ENCODE measurements around the gene VIPR2.
"Not testable (repeated sequence)": the region's sequence is repeated elsewhere in the genome, so short reads cannot be mapped to it uniquely, and the experiment has no call there.

The VIPR2 gene

GRCh38 chr7:159125104-159125954 lies 19.3 kb downstream of the VIPR2 start:
- DNase-seq: peak; percentile 9
- no peak overlapping the region for H3K4me3 Mint-ChIP-seq
- H3K9me3 Mint-ChIP-seq: peaks cover 6% of the 10 kb centered on the region
- H3K4me1 Mint-ChIP-seq (ENCODE audit: low read depth): no peaks in the 10 kb centered on the region
- H3K27ac Mint-ChIP-seq: no peak overlapping the region
- peaks cover 24% of the 10 kb centered on the region for H3K27me3 Mint-ChIP-seq
- H3K36me3 Mint-ChIP-seq (ENCODE audit: low read depth): no peaks in the 10 kb centered on the region

GRCh38 chr7:159123793-159124192 lies 20.9 kb downstream of the VIPR2 start:
- H3K4me1 Mint-ChIP-seq (ENCODE audit: low read depth); H3K27ac Mint-ChIP-seq; H3K36me3 Mint-ChIP-seq (ENCODE audit: low read depth); H3K9me3 Mint-ChIP-seq; H3K4me3 Mint-ChIP-seq; DNase-seq: not testable (repeated sequence)
- peaks cover 23% of the 10 kb centered on the region for H3K27me3 Mint-ChIP-seq

- not testable (repeated sequence) for H3K4me1 Mint-ChIP-seq (ENCODE audit: low read depth); H3K4me3 Mint-ChIP-seq; DNase-seq; H3K27ac Mint-ChIP-seq; H3K9me3 Mint-ChIP-seq; H3K36me3 Mint-ChIP-seq (ENCODE audit: low read depth)
- peaks cover 19% of the 10 kb centered on the region for H3K27me3 Mint-ChIP-seq
Measured at GRCh38 chr7:159123294-159123693, 21.4 kb downstream of the VIPR2 start.

- Mint-ChIP-seq H3K27me3 (peaks cover 20% of the 10 kb centered on the region), H3K4me3 (no peak overlapping the region), H3K27ac (no peak overlapping the region), H3K9me3 (peaks cover 6% of the 10 kb centered on the region), H3K36me3 (ENCODE audit: low read depth) (no peaks in the 10 kb centered on the region), H3K4me1 (ENCODE audit: low read depth) (peaks cover 2% of the 10 kb centered on the region)
- DNase-seq: peak; percentile 14
Measured at GRCh38 chr7:159122276-159122675, 22.4 kb downstream of the VIPR2 start.

GRCh38 chr7:159121476-159121875 lies 23.2 kb downstream of the VIPR2 start:
- H3K36me3 Mint-ChIP-seq (ENCODE audit: low read depth): no peaks in the 10 kb centered on the region
- no peak for DNase-seq
- no peak overlapping the region for H3K27ac Mint-ChIP-seq
- H3K4me3 Mint-ChIP-seq: no peak overlapping the region
- H3K27me3 Mint-ChIP-seq: peaks cover 23% of the 10 kb centered on the region
- H3K9me3 Mint-ChIP-seq: peaks cover 6% of the 10 kb centered on the region
- H3K4me1 Mint-ChIP-seq (ENCODE audit: low read depth): peaks cover 2% of the 10 kb centered on the region

GRCh38 chr7:159121068-159121467 lies 23.6 kb downstream of the VIPR2 start:
- H3K4me1 Mint-ChIP-seq (ENCODE audit: low read depth): peaks cover 2% of the 10 kb centered on the region
- H3K27ac Mint-ChIP-seq: no peak overlapping the region
- peaks cover 6% of the 10 kb centered on the region for H3K9me3 Mint-ChIP-seq
- peaks cover 19% of the 10 kb centered on the region for H3K27me3 Mint-ChIP-seq
- H3K4me3 Mint-ChIP-seq: no peak overlapping the region
- no peaks in the 10 kb centered on the region for H3K36me3 Mint-ChIP-seq (ENCODE audit: low read depth)
- peak; percentile 5 for DNase-seq

GRCh38 chr7:159120540-159120919 lies 24.1 kb downstream of the VIPR2 start:
- Mint-ChIP-seq H3K9me3 (peaks cover 6% of the 10 kb centered on the region), H3K36me3 (ENCODE audit: low read depth) (no peaks in the 10 kb centered on the region), H3K4me1 (ENCODE audit: low read depth) (peaks cover 2% of the 10 kb centered on the region), H3K27ac (no peak overlapping the region), H3K27me3 (peaks cover 18% of the 10 kb centered on the region), H3K4me3 (no peak overlapping the region)
- no peak for DNase-seq

- no peak overlapping the region for H3K4me3 Mint-ChIP-seq
- peaks cover 6% of the 10 kb centered on the region for H3K9me3 Mint-ChIP-seq
- H3K36me3 Mint-ChIP-seq (ENCODE audit: low read depth): no peaks in the 10 kb centered on the region
- no peak for DNase-seq
- peaks cover 19% of the 10 kb centered on the region for H3K27me3 Mint-ChIP-seq
- H3K27ac Mint-ChIP-seq: no peak overlapping the region
- H3K4me1 Mint-ChIP-seq (ENCODE audit: low read depth): peaks cover 2% of the 10 kb centered on the region
Measured at GRCh38 chr7:159119851-159120539, 24.7 kb downstream of the VIPR2 start.

GRCh38 chr7:159119026-159119741 lies 25.5 kb downstream of the VIPR2 start:
- Mint-ChIP-seq H3K27me3 (peaks cover 19% of the 10 kb centered on the region), H3K4me3 (no peak overlapping the region), H3K36me3 (ENCODE audit: low read depth) (no peaks in the 10 kb centered on the region), H3K9me3 (peaks cover 6% of the 10 kb centered on the region), H3K4me1 (ENCODE audit: low read depth) (peaks cover 2% of the 10 kb centered on the region), H3K27ac (no peak overlapping the region)
- no peak for DNase-seq

- Mint-ChIP-seq H3K27me3 (peaks cover 19% of the 10 kb centered on the region), H3K4me1 (ENCODE audit: low read depth) (peaks cover 2% of the 10 kb centered on the region), H3K27ac (no peak overlapping the region), H3K9me3 (peaks cover 5% of the 10 kb centered on the region), H3K4me3 (no peak overlapping the region), H3K36me3 (ENCODE audit: low read depth) (no peaks in the 10 kb centered on the region)
- DNase-seq: no peak
Measured at GRCh38 chr7:159118623-159119022, 26.0 kb downstream of the VIPR2 start.

- no peak for DNase-seq
- H3K4me3 Mint-ChIP-seq: no peak overlapping the region
- no peaks in the 10 kb centered on the region for H3K36me3 Mint-ChIP-seq (ENCODE audit: low read depth)
- H3K27ac Mint-ChIP-seq: no peak overlapping the region
- peaks cover under 1% of the 10 kb centered on the region for H3K9me3 Mint-ChIP-seq
- H3K27me3 Mint-ChIP-seq: peaks cover 15% of the 10 kb centered on the region
- peaks cover 2% of the 10 kb centered on the region for H3K4me1 Mint-ChIP-seq (ENCODE audit: low read depth)
Measured at GRCh38 chr7:159118197-159118595, 26.5 kb downstream of the VIPR2 start.

- Mint-ChIP-seq H3K4me1 (ENCODE audit: low read depth) (peaks cover 2% of the 10 kb centered on the region), H3K4me3 (no peak overlapping the region), H3K36me3 (ENCODE audit: low read depth) (no peaks in the 10 kb centered on the region), H3K27ac (no peak overlapping the region), H3K9me3 (no peaks in the 10 kb centered on the region), H3K27me3 (peaks cover 15% of the 10 kb centered on the region)
- DNase-seq: no peak
Measured at GRCh38 chr7:159117366-159118196, 27.1 kb downstream of the VIPR2 start.

GRCh38 chr7:159116581-159117339 lies 27.9 kb downstream of the VIPR2 start:
- Mint-ChIP-seq H3K4me1 (ENCODE audit: low read depth) (peaks cover 2% of the 10 kb centered on the region), H3K27me3 (peaks cover 20% of the 10 kb centered on the region), H3K36me3 (ENCODE audit: low read depth) (no peaks in the 10 kb centered on the region), H3K4me3 (no peak overlapping the region), H3K9me3 (no peaks in the 10 kb centered on the region), H3K27ac (no peak overlapping the region)
- no peak for DNase-seq
